Endothelial cell (in vitro differentiated cells): ENCODE results near the gene WDR46. TPM values are rescaled to one million over a fixed set of nuclear protein-coding genes. Genes with fewer than 3 reads are reported as not detected.
A peak's percentile ranks its signal among the peaks of the same experiment; 100 is the strongest.

Source experiments
- DNase-seq: peaks from one replicate; pipeline ENCODE4 v3.0.0; 2021; ENCODE audit warnings: low spot score
- H3K27ac Mint-ChIP-seq: one replicate; pipeline ENCODE4 v1.8.0; 2021; ENCODE audit warnings: mixed read lengths, inconsistent platforms; ENCODE audit not compliant: unreplicated experiment
- H3K27me3 Mint-ChIP-seq: one replicate; pipeline ENCODE4 v1.8.0; 2021; ENCODE audit warnings: mild to moderate bottlenecking, moderate library complexity, mixed read lengths, inconsistent platforms; ENCODE audit not compliant: unreplicated experiment
- H3K36me3 Mint-ChIP-seq: one replicate; pipeline ENCODE4 v1.8.0; 2021; ENCODE audit warnings: mild to moderate bottlenecking, low read depth, mixed read lengths, inconsistent platforms; ENCODE audit not compliant: unreplicated experiment
- H3K4me1 Mint-ChIP-seq: one replicate; pipeline ENCODE4 v1.8.0; 2021; ENCODE audit warnings: mild to moderate bottlenecking, mixed read lengths, inconsistent platforms; ENCODE audit not compliant: unreplicated experiment
- H3K4me3 Mint-ChIP-seq: one replicate; pipeline ENCODE4 v1.8.0; 2021; ENCODE audit warnings: mild to moderate bottlenecking, mixed read lengths, inconsistent platforms; ENCODE audit not compliant: unreplicated experiment
- H3K9me3 Mint-ChIP-seq: one replicate; pipeline ENCODE4 v1.8.0; 2021; ENCODE audit warnings: mixed read lengths, inconsistent platforms; ENCODE audit not compliant: unreplicated experiment
- CTCF ChIP-seq: fragments of 200-600 bp; sonication (generic); IDR thresholded peaks from one replicate; pipeline ENCODE4 v1.5.0; 2021; ENCODE audit warnings: antibody characterized with exemption; ENCODE audit not compliant: unreplicated experiment
- total RNA-seq: library from RNA; stranded (reverse); fragmentation: NEBNext Ultra II Directional; extraction: Animal tissue kit (Norgen Biotek cat#: 25700); gene quantifications from one replicate; pipeline ENCODE4 v1.2.1, GENCODE V29; 2021; ENCODE audit not compliant: unreplicated experiment

Gene WDR46
- total RNA-seq, 1 donor from 2014 or later: 48.5 TPM

DNA sequence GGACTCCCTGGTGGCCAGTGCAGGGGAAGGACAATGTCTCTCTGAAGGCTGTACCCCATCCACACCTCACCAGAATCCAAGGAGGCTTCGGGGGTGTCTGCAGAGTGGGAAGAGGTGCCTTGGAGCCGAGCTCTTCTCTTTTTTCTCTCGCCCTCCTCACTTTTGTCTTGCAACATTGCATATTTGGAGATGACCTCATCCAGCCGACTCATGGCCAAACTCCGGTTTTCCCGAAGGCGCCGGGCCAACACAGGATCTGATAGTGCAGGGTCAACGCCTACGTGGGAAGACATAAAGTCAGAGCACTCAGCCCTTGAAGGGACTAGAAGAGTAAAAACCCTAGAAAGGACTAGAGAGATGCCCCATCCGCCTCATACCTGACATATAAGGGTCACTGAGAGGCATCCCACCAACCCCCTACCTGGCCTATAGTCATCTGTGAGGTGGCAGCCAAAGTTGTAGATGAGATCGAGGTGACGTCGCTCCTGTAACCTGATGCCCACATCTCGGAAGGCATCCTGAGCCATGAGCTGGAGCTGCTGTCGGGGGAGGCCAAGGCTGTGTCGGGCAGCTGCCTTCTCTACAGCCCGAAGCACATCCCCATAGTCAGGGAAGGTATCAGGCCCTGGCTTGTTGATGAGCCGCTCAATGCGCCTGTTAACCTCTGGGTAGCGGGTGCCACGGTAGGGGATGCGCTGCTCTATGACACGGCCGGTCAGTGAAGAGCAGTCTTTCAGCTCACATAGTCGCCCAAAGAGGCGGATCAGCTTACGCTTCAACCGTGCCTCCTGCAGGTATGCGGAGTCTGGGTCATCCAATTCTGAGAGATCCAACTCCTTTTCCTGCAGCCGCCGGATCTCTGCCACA, 31.5 kb upstream of the WDR46 start:
- no peak for TF ChIP-seq CTCF
- Mint-ChIP-seq H3K4me1 (peaks cover 50% of the 10 kb centered on the region), H3K27ac (peak overlapping the region; percentile 78), H3K36me3 (peaks cover 32% of the 10 kb centered on the region), H3K27me3 (peaks cover 26% of the 10 kb centered on the region), H3K4me3 (peak overlapping the region; percentile 88), H3K9me3 (no peaks in the 10 kb centered on the region)
- DNase-seq: no peak

GRCh38 chr6:33319939-33320314, 30.9 kb upstream of the WDR46 start:
- no peak for DNase-seq
- Mint-ChIP-seq H3K27ac (no peak overlapping the region), H3K27me3 (peaks cover 26% of the 10 kb centered on the region), H3K4me1 (peaks cover 50% of the 10 kb centered on the region), H3K4me3 (peak overlapping the region; percentile 88), H3K9me3 (no peaks in the 10 kb centered on the region), H3K36me3 (peaks cover 32% of the 10 kb centered on the region)
- TF ChIP-seq CTCF: no peak

- peaks cover 50% of the 10 kb centered on the region for H3K4me1 Mint-ChIP-seq
These were observed 29.5 kb upstream of the WDR46 start for GRCh38 chr6:33318426-33319073.

GRCh38 chr6:33317669-33318425, 28.8 kb upstream of the WDR46 start, which contains the start of gene ZBTB22:
TSS of gene ZBTB22 (minus strand) at chr6:33317744. CDS start at chr6:33316916, 828 bp downstream.
- Mint-ChIP-seq H3K9me3 (no peaks in the 10 kb centered on the region), H3K4me1 (peaks cover 54% of the 10 kb centered on the region), H3K27ac (peak within 1 kb of the TSS; percentile 64), H3K27me3 (peaks cover 17% of the 10 kb centered on the region), H3K4me3 (peak within 1 kb of the TSS; percentile 97), H3K36me3 (peaks cover 32% of the 10 kb centered on the region)
- TF ChIP-seq CTCF: no peak
- DNase-seq: peak; percentile 95

More at GRCh38 chr6:33318426-33319073, 29.5 kb upstream of the WDR46 start:
- TF ChIP-seq CTCF: no peak
- Mint-ChIP-seq H3K27me3 (peaks cover 23% of the 10 kb centered on the region), H3K27ac (peak overlapping the region; percentile 13), H3K36me3 (peaks cover 32% of the 10 kb centered on the region), H3K4me3 (peak overlapping the region; percentile 97), H3K9me3 (no peaks in the 10 kb centered on the region)
- no peak for DNase-seq
